B cell (primary cell): Measurements from ENCODE around the gene TEDDM1. TPM values are rescaled to one million over a fixed set of nuclear protein-coding genes. Genes with fewer than 3 reads are reported as not detected.

Experiments used
- ATAC-seq: fragments of 200-7000 bp; cut with Tn5 transposase; one replicate; pipeline ENCODE4 v1.10.0; 2021; ENCODE audit warnings: low read depth, mild to moderate bottlenecking, moderate number of reproducible peaks, moderate library complexity
- CTCF ChIA-PET: fragments of 350-600 bp; sonication (Branson Sonifier 250); formaldehyde crosslinking; loops from one replicate; lab custom pipeline; 2021; ENCODE audit warnings: antibody characterized with exemption, inconsistent platforms; lab: Charles Lee
- POLR2A ChIA-PET: fragments of 350-600 bp; sonication (Branson Sonifier 250); formaldehyde crosslinking; loops from one replicate; lab custom pipeline; 2021; ENCODE audit warnings: antibody characterized with exemption; lab: Charles Lee
- DNase-seq: peaks from one replicate; pipeline ENCODE4 v3.0.0; 2013
- H2AFZ ChIP-seq: 2 replicates; pipeline ENCODE4 v1.6.1; 2012; ENCODE audit warnings: mild to moderate bottlenecking, low read depth, low read length; ENCODE audit not compliant: insufficient read depth, poor library complexity, severe bottlenecking
- H3K27ac ChIP-seq, 2 donors: 1 replicate in 1 of 2; 2 replicates in 1 of 2; pipeline ENCODE4 v1.5.1; 2012 to 2013; ENCODE audit warnings: low read length in 2 of 2, mild to moderate bottlenecking in 2 of 2, moderate library complexity in 1 of 2
- H3K27me3 ChIP-seq, 4 experiments: fragments of 200-600 bp in 1 of 4; sonication (generic) in 1 of 4; replicated peaks in 1 of 4; 1 replicate in 2 of 4; 2 replicates in 2 of 4; pipeline versions ENCODE4 v1.6.1 to v1.7.0; 2013 to 2016; ENCODE audit warnings: low read length in 3 of 4, mild to moderate bottlenecking in 2 of 4, mixed read lengths in 1 of 4, moderate library complexity in 1 of 4; ENCODE audit not compliant: insufficient read depth in 4 of 4, control insufficient read depth in 3 of 4; ENCODE audit errors: control extremely low read depth in 1 of 4
- H3K36me3 ChIP-seq, 2 experiments: replicated peaks in 1 of 2; 1 replicate in 1 of 2; 2 replicates in 1 of 2; pipeline versions ENCODE4 v1.6.1 to v1.7.1; 2013; ENCODE audit warnings: low read length in 1 of 2; ENCODE audit not compliant: insufficient read depth in 2 of 2, control insufficient read depth in 1 of 2; ENCODE audit errors: control extremely low read depth in 1 of 2, extremely low read depth in 1 of 2
- H3K4me1 ChIP-seq, 2 donors: fragments of 200-600 bp in 1 of 2; sonication (generic) in 1 of 2; 1 replicate in 1 of 2; 2 replicates in 1 of 2; pipeline versions ENCODE4 v1.5.1 to v1.6.1; 2013 to 2017; ENCODE audit warnings: low read length in 2 of 2; ENCODE audit not compliant: control insufficient read depth in 2 of 2, insufficient read depth in 2 of 2
- H3K4me2 ChIP-seq: replicated peaks from 2 replicates; pipeline ENCODE3; 2012; ENCODE audit warnings: mild to moderate bottlenecking, low read depth, low read length; ENCODE audit not compliant: poor library complexity, severe bottlenecking
- H3K4me3 ChIP-seq, 5 experiments: fragments of 200-600 bp in 1 of 5; sonication (generic) in 1 of 5; 1 replicate in 3 of 5; 2 replicates in 2 of 5; pipeline versions ENCODE4 v1.5.1 to v1.7.0; 2011 to 2016; ENCODE audit warnings: low read length in 4 of 5, mild to moderate bottlenecking in 4 of 5, low read depth in 2 of 5, control low read depth in 1 of 5, moderate library complexity in 1 of 5; ENCODE audit not compliant: insufficient read depth in 1 of 5; ENCODE audit errors: control extremely low read depth in 1 of 5, extremely low read depth in 1 of 5
- H3K79me2 ChIP-seq: fragments of 200-600 bp; sonication (generic); one replicate; pipeline ENCODE4 v1.6.0; 2016; ENCODE audit warnings: low read length; ENCODE audit not compliant: control insufficient read depth, insufficient read depth
- H3K9ac ChIP-seq: fragments of 200-600 bp; sonication (generic); 2 replicates; pipeline ENCODE4 v1.6.1; 2017; ENCODE audit warnings: mild to moderate bottlenecking, low read length, moderate library complexity
- H3K9me3 ChIP-seq, 3 donors: one replicate each; pipeline versions ENCODE4 v1.6.1 to v1.7.1; 2013; ENCODE audit warnings: low read length in 2 of 3; ENCODE audit not compliant: control insufficient read depth in 2 of 3, insufficient read depth in 1 of 3; ENCODE audit errors: control extremely low read depth in 1 of 3
- H4K20me1 ChIP-seq: 2 replicates; pipeline ENCODE4 v1.6.0; 2012; ENCODE audit warnings: mild to moderate bottlenecking, low read length; ENCODE audit not compliant: insufficient read depth, control insufficient read depth, poor library complexity, severe bottlenecking
- H3K27ac Mint-ChIP-seq: one replicate; pipeline ENCODE4 v1.8.0; 2021; ENCODE audit warnings: mixed read lengths
- H3K27me3 Mint-ChIP-seq: one replicate; pipeline ENCODE4 v1.8.0; 2021; ENCODE audit warnings: mixed read lengths
- H3K4me1 Mint-ChIP-seq: one replicate; pipeline ENCODE4 v1.8.0; 2021; ENCODE audit warnings: mixed read lengths
- H3K4me3 Mint-ChIP-seq: one replicate; pipeline ENCODE4 v1.8.0; 2021; ENCODE audit warnings: mixed read lengths
- H3K9me3 Mint-ChIP-seq: one replicate; pipeline ENCODE4 v1.8.0; 2022; ENCODE audit warnings: mixed read lengths; ENCODE audit not compliant: insufficient read depth
- EZH2 ChIP-seq: IDR thresholded peaks from 2 replicates; pipeline ENCODE4 v1.6.1; 2012; ENCODE audit warnings: borderline replicate concordance, low read depth, mild to moderate bottlenecking, moderate library complexity, low read length; ENCODE audit not compliant: insufficient read depth, poor library complexity, severe bottlenecking
- whole genome bisulfite sequencing: methylation state at CpG from one replicate; pipeline ENCODE4 v1.1.5; 2013; ENCODE audit warnings: missing lambda C conversion rate; ENCODE audit not compliant: insufficient coverage; 5-methylcytosine and 5-hydroxymethylcytosine counted together
- intact Hi-C: fragments of 100-400 bp; cut with micrococcal nuclease; formaldehyde crosslinking; loops from one replicate; pipeline ENCODE4 v1.10.0; 2022
- polyA plus RNA-seq: library from polyadenylated mRNA; depleted of rRNA; stranded (reverse); fragments of >200 nt; gene quantifications from 2 replicates; pipeline ENCODE4 v1.2.3, GENCODE V29; 2012
- total RNA-seq, 2 donors: library from RNA; stranded (reverse); fragments of 120-200 nt in 1 of 2; gene quantifications; 1 replicate in 1 of 2; 2 replicates in 1 of 2; pipeline versions ENCODE4 v1.2.3 to v1.2.4, GENCODE V29; 2013 to 2022
- TF ChIP-seq, protein P1 (sequence below): fragments of 200-600 bp; IDR thresholded peaks from one replicate; pipeline ENCODE4 v1.8.0; 2022; ENCODE audit warnings: antibody characterized with exemption, mild to moderate bottlenecking

The TEDDM1 gene
- total and polyA plus RNA-seq, 2 donors (not counting 1 experiment from before 2014, with no cell fraction given), result not detected

DNA sequence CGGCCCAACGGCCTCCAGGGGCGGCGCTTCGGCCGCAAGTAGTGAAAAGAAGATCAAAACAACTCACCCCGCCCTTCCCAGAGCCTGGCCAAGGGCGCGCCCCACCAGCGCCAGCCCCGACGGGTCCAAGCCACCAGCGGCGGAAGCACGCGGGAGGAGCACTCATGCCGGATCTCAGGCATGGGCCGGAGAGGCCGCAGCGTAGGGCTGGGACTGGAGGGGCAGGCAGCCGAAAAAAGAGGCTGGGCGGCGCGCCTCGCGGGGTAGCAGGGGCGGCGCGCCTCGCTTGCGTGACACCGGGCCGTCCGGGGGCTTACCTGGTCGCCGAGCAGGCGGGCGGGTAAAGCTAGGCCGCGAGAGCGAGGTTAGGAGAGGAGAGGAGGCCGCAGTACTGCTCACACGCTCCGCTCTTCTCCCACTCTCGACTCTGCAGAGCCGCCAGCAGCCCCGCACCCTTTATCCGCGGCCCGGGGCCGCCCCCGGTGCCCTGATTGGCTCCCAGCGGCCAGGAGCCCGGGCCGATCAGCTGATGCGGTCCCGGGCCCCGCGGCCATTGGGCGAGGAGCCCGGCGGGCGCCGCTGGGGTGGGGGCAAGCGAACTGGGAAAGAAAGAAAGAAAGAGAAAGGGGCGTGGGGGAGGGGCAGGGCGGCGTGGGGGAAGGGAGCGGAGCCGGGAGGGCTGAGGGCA is 9.0 kb downstream of the TEDDM1 start, which contains the start of gene GLUL:
Gene GLUL, minus strand, starts transcription at position 429 of the 688 bp plus-strand sequence. CDS start 3,053 bp downstream, outside the sequence.
- H3K27ac Mint-ChIP-seq, result peak within 1 kb of the TSS; percentile 96
- ATAC-seq, result peak; percentile 80
- H3K4me3 Mint-ChIP-seq, result peak within 1 kb of the TSS; percentile 97
- peak; percentile 81 for DNase-seq
- H3K9me3 Mint-ChIP-seq, result no peaks in the 10 kb centered on the region
- no peak for TF ChIP-seq EZH2
- TF ChIP-seq, protein P1, sequence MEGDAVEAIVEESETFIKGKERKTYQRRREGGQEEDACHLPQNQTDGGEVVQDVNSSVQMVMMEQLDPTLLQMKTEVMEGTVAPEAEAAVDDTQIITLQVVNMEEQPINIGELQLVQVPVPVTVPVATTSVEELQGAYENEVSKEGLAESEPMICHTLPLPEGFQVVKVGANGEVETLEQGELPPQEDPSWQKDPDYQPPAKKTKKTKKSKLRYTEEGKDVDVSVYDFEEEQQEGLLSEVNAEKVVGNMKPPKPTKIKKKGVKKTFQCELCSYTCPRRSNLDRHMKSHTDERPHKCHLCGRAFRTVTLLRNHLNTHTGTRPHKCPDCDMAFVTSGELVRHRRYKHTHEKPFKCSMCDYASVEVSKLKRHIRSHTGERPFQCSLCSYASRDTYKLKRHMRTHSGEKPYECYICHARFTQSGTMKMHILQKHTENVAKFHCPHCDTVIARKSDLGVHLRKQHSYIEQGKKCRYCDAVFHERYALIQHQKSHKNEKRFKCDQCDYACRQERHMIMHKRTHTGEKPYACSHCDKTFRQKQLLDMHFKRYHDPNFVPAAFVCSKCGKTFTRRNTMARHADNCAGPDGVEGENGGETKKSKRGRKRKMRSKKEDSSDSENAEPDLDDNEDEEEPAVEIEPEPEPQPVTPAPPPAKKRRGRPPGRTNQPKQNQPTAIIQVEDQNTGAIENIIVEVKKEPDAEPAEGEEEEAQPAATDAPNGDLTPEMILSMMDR, result no peak
- under 1% methylated on average over 56 of the region's 70 CpGs for WGBS
- H2AFZ ChIP-seq, result peak within 1 kb of the TSS; percentile 90
- H3K4me2 ChIP-seq, result peak within 1 kb of the TSS; percentile 93
- H3K27me3 ChIP-seq, result peaks cover 0 to 15% (median 6%) of the 10 kb centered on the region in 4 experiments
- H3K4me1 ChIP-seq, result peaks cover 20 to 34% of the 10 kb centered on the region in 2 donors
- peaks cover 15% of the 10 kb centered on the region for H3K79me2 ChIP-seq
- H3K36me3 ChIP-seq, result peaks cover 2 to 17% of the 10 kb centered on the region in 2 experiments
- H3K27me3 Mint-ChIP-seq, result peaks cover under 1% of the 10 kb centered on the region
- H3K9me3 ChIP-seq, result no peaks in the 10 kb centered on the region
- H3K9ac ChIP-seq, result peak within 1 kb of the TSS; percentile 73
- intact Hi-C loops, result loop anchor here (5.0 kb wide), 3 partner anchors 59 to 1759 kb away; partner anchors contain the start of genes RGS16 and XPR1
- peak within 1 kb of the TSS; percentile 64 to 76 (median 71) for H3K4me3 ChIP-seq
- ChIA-PET CTCF (interaction anchor here (11.0 kb wide), 1 partner anchor 249 kb away, joined by 378 read pairs; no protein-coding TSS in a partner anchor), POLR2A (interaction anchor here (0.6 to 1.2 kb wide), 5 partner anchors 8 to 1465 kb away, joined by 3 to 7 read pairs (median 5); partner anchors contain the start of gene RNASEL)
- peaks cover 32% of the 10 kb centered on the region for H3K4me1 Mint-ChIP-seq
- no peaks in the 10 kb centered on the region for H4K20me1 ChIP-seq
- peak within 1 kb of the TSS; percentile 54 to 62 for H3K27ac ChIP-seq
